H1 (cell line): ENCODE measurements around the gene LIMK1. TPM values are rescaled to one million over a fixed set of nuclear protein-coding genes. Genes with fewer than 3 reads are reported as not detected.

Experiments used
- CEBPB ChIP-seq: IDR thresholded peaks from 2 replicates; pipeline ENCODE4 v1.6.1; 2012; ENCODE audit warnings: low read depth, low read length
- CHD7 ChIP-seq: fragments of 300-600 bp; sonication (generic); IDR thresholded peaks from 2 replicates; pipeline ENCODE4 v1.7.1; 2012; ENCODE audit warnings: low read length, moderate library complexity, mild to moderate bottlenecking, inconsistent platforms; ENCODE audit not compliant: insufficient replicate concordance
- POLR2AphosphoS5 ChIP-seq: IDR thresholded peaks from 2 replicates; pipeline ENCODE4 v1.6.1; 2011; ENCODE audit warnings: low read depth, low read length
- SIN3A ChIP-seq, 2 experiments: IDR thresholded peaks in 1 of 2; conservative IDR thresholded peaks in 1 of 2; 2 replicates each; pipeline ENCODE4 v1.6.1; 2011 to 2012; ENCODE audit warnings: low read length in 2 of 2, improper control_type of control experiment in 1 of 2, low read depth in 1 of 2, mild to moderate bottlenecking in 1 of 2
- polyA plus RNA-seq, 7 experiments: library from polyadenylated mRNA; depleted of rRNA in 3 of 7; stranded (reverse) in 5 of 7; unstranded in 2 of 7; fragments of >200 nt in 5 of 7; fragments of 200-250 nt in 2 of 7; gene quantifications; 1 replicate in 5 of 7; 2 replicates in 1 of 7; 4 replicates in 1 of 7; pipeline versions ENCODE4 v1.2.1 to v1.2.3, GENCODE V29; 2011 to 2013; ENCODE audit warnings: missing spikeins in 2 of 7, mixed read lengths in 2 of 7
- total RNA-seq: library from RNA; stranded (reverse); fragmentation: NEBNext Ultra II Directional; extraction: Animal tissue kit (Norgen Biotek cat#: 25700); gene quantifications from 2 replicates; pipeline ENCODE4 v1.2.1, GENCODE V29; 2021

Gene LIMK1
- total and polyA plus RNA-seq, 2 of the 8 experiments (the other 6 are each of a cell fraction or from before 2014, with no cell fraction given), result 93.5 to 108 TPM

GRCh38 chr7:74138334-74138867, 54.8 kb downstream of the LIMK1 start (continued):
- TF ChIP-seq CHD7 (peak; percentile 19), POLR2AphosphoS5 (0 out of 2 replicates have a peak, but pooled peaks have one; percentile 14), CEBPB (no peak), SIN3A (conservative IDR thresholded peaks at IDR 0.05 in 1 of 2, IDR thresholded peaks at IDR 0.05 in 1 of 2; ENCODE audit: low read depth in 1 of 2, low read length in 2 of 2) (0 out of 4 replicates have a peak, but pooled peaks of 1 of the 2 experiments have one; percentile 10)
- TF ChIP-seq, all 59 proteins: peak for 7
